GM04504 (cell line): Measurements from ENCODE around the gene VAMP8.
"Not testable (repeated sequence)": the region's sequence is repeated elsewhere in the genome, so short reads cannot be mapped to it uniquely, and the experiment has no call there.

Source experiments
- DNase-seq: peaks from one replicate; pipeline ENCODE4 v3.0.0-alpha.2; 2012; ENCODE audit warnings: low read depth

VAMP8 gene

GRCh38 chr2:85577386-85578242, at the start of gene VAMP8:
Gene VAMP8 (plus strand): TSS chr2:85577586. CDS start chr2:85577647, 61 bp downstream.
- DNase-seq: no peak

GRCh38 chr2:85527787-85528186, 49.6 kb upstream of the VAMP8 start:
- DNase-seq: no peak

GRCh38 chr2:85528355-85528754, 49.0 kb upstream of the VAMP8 start:
- no peak for DNase-seq

GRCh38 chr2:85529809-85530208, 47.6 kb upstream of the VAMP8 start:
- DNase-seq: no peak

GRCh38 chr2:85531589-85531988, 45.8 kb upstream of the VAMP8 start:
- DNase-seq: no peak

GRCh38 chr2:85534099-85534498, 43.3 kb upstream of the VAMP8 start:
- DNase-seq: no peak

- no peak for DNase-seq
Observed at GRCh38 chr2:85534881-85535280, 42.5 kb upstream of the VAMP8 start.

- peak; percentile 50 for DNase-seq
Observed at GRCh38 chr2:85536479-85536878, 40.9 kb upstream of the VAMP8 start.

- DNase-seq: peak; percentile 25
Observed at GRCh38 chr2:85537600-85538506, 39.5 kb upstream of the VAMP8 start.

GRCh38 chr2:85538507-85539360, 38.7 kb upstream of the VAMP8 start, which contains the start of gene MAT2A:
Gene MAT2A (plus strand): TSS chr2:85539168. CDS start chr2:85539288, 120 bp downstream.
- peak; percentile 81 for DNase-seq

GRCh38 chr2:85539361-85540132, 37.8 kb upstream of the VAMP8 start:
- DNase-seq: peak; percentile 37

- no peak for DNase-seq
Observed at GRCh38 chr2:85540133-85540648, 37.2 kb upstream of the VAMP8 start.

GRCh38 chr2:85541262-85541661, 36.1 kb upstream of the VAMP8 start:
- no peak for DNase-seq

GRCh38 chr2:85541753-85542457, 35.5 kb upstream of the VAMP8 start:
- no peak for DNase-seq

- no peak for DNase-seq
Observed at GRCh38 chr2:85542777-85543176, 34.6 kb upstream of the VAMP8 start.

- DNase-seq: not testable (repeated sequence)
Observed at GRCh38 chr2:85544254-85544691, 33.1 kb upstream of the VAMP8 start.

GRCh38 chr2:85544915-85545779, 32.2 kb upstream of the VAMP8 start:
- not testable (repeated sequence) for DNase-seq

- no peak for DNase-seq
Observed at GRCh38 chr2:85545780-85546240, 31.6 kb upstream of the VAMP8 start.
